ENCODE measurements around the gene PCDH20.
"Not testable (repeated sequence)": the region's sequence is repeated elsewhere in the genome, so short reads cannot be mapped to it uniquely, and the experiment has no call there.

PCDH20 gene, protein sequence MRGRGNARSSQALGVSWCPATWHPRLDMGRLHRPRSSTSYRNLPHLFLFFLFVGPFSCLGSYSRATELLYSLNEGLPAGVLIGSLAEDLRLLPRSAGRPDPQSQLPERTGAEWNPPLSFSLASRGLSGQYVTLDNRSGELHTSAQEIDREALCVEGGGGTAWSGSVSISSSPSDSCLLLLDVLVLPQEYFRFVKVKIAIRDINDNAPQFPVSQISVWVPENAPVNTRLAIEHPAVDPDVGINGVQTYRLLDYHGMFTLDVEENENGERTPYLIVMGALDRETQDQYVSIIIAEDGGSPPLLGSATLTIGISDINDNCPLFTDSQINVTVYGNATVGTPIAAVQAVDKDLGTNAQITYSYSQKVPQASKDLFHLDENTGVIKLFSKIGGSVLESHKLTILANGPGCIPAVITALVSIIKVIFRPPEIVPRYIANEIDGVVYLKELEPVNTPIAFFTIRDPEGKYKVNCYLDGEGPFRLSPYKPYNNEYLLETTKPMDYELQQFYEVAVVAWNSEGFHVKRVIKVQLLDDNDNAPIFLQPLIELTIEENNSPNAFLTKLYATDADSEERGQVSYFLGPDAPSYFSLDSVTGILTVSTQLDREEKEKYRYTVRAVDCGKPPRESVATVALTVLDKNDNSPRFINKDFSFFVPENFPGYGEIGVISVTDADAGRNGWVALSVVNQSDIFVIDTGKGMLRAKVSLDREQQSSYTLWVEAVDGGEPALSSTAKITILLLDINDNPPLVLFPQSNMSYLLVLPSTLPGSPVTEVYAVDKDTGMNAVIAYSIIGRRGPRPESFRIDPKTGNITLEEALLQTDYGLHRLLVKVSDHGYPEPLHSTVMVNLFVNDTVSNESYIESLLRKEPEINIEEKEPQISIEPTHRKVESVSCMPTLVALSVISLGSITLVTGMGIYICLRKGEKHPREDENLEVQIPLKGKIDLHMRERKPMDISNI

DNA sequence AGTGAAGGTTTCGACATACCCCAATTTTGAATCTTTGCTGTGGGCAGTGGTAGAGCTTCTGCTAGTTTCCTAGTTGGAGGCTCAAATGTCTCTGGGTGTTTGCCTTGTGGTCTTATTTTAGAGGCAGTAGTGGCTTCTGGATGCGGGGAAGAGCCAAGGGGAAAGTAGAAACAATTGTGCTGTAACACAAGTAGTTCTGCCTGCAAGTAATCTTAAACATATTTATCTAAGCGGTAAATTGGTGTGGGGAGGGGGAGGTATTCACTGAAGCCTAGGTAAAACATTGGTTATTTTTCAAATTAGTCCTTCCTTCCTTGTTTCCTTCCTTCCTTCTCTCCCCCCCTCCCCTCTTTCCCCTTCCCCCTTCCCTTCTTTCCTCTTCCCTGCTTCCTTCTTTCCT is at the start of gene PCDH20:
TSS of gene PCDH20 (minus strand) at position 101 of the 400 bp plus-strand sequence. CDS start 691 bp downstream, outside the sequence.
- DNase-seq (ENCODE audit: low read depth): no peak

- no peak for DNase-seq (ENCODE audit: low read depth)
These were observed 47.4 kb upstream of the PCDH20 start for GRCh38 chr13:61463024-61463423.

- DNase-seq (ENCODE audit: low read depth): no peak
These were observed 37.5 kb upstream of the PCDH20 start for GRCh38 chr13:61453121-61453520.

- no peak for DNase-seq (ENCODE audit: low read depth)
These were observed 16.4 kb upstream of the PCDH20 start for GRCh38 chr13:61432029-61432428.

GRCh38 chr13:61423915-61424314 is 8.3 kb upstream of the PCDH20 start:
- no peak for DNase-seq (ENCODE audit: low read depth)

DNA sequence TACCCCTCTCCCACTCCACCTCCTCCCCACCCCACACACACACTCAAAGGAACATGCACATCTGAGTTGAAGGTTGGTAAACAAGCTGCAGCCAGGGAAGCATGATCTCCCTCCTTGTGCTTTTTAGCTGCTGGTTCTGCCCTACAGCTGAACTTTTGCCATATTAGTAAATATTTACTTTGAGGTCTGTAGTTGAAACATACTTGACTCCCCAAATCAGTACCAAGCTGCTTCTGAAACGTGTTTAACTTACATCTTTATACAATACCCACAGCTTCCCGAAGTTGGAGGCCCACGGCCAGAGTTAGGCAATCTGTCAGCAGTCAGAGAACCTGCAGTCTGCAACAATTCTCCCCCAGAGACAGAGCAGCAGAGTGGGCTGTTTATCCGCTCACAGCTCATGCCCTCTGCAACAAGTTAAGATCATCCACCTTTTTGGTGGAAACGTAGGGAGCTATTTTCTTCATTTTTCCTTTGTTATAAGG is 1.5 kb upstream of the PCDH20 start:
- no peak for DNase-seq (ENCODE audit: low read depth)

DNA sequence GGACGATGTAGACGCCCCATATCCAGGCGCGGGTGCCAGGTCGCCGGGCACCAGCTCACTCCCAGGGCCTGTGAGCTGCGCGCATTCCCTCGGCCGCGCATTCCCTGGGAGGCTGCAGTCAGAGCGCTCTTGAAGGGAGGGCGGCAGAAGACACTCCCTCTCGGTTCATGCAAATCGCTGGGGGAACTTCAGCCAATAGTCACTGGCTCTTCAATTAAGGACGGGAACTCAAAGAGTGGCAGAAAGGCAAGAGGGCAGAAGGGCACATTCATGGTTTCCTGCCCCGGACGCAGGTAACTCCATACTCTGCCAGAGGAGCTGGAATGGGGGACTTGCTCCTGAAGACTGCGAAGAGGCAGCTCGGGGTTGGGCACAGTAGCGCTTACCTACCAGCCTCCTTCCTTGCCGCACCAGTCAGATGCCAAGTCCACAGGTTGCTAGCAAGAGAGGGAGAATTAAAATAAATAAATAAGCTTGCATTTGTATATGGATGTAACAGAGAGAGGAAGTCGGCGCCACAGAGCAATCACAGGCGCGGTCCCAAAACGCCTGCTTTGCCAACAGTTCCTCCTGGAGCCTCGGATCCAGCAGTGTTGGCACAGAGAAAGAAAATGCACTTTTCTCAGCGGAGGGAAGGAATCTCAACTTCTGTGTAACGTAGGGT is 459 bp downstream of the PCDH20 start:
- DNase-seq (ENCODE audit: low read depth): no peak

- no peak for DNase-seq (ENCODE audit: low read depth)
These were observed 977 bp downstream of the PCDH20 start for GRCh38 chr13:61414686-61415057.

DNA sequence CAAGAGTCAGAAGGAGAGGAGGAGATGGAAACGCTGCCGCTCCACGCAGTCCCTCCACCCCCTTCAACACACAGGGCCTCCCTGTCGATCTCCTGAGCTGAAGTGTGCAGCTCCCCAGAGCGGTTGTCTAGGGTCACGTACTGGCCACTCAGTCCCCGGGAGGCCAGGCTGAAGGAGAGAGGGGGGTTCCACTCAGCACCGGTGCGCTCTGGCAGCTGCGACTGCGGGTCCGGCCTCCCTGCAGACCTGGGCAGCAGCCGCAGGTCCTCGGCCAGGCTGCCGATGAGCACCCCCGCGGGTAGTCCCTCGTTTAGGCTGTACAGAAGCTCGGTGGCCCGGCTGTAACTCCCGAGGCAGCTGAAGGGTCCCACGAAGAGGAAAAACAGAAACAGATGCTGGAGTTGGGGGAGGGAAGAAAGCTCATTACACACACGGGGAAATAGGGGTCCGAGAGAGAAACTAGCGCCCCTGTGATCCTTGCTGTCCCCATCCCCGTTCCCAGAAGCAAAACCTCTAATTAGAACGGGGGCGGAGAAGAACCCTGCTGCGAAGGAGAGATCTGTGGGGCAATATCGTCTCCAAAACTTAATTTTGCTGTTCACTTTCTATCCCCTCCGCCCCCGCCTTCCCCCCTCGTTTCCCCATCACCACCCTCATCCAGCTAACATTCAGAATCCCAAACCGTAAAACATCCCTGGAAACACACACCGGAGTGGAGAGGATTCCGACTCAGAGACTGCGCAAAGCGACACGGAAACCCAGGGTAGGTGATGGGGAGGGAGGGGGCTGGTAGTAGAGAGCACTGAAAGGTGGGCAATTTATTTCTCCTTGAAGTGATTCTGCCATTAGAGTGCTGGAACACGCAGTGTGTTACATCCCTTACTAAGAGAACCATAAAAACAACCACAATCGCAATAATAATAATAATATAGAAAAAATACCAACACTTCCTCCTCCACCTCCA is 1.8 kb downstream of the PCDH20 start:
- no peak for DNase-seq (ENCODE audit: low read depth)

DNA sequence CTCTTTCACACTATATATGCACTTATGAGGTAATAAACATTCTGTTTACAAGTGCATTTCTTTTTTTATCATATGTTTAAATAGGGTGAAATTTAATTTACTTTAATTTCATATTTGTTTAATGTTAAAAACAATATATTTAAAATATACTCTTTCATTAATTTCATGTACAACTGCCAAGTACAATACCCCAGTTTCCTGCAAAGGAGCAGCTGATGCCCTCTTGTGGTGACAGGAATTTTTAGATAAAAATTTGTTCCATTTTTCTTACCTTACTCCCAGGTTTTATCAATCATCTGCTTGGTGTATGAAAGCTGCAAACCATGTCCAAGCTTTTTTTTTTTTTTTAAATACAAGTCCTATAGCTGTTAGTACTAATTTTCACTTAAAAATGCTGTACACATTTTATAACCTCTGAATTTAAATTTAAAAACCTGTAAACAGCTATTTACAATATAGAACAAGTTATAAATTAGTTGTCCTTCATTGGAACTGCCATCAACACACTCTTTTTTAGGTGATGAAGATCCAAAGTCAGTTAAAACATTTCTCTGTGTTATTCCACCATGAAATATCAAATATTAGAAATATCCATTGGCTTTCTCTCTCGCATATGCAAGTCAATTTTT is 4.9 kb downstream of the PCDH20 start:
- no peak for DNase-seq (ENCODE audit: low read depth)

- DNase-seq (ENCODE audit: low read depth): no peak
These were observed 5.4 kb downstream of the PCDH20 start for GRCh38 chr13:61410266-61410665.

DNA sequence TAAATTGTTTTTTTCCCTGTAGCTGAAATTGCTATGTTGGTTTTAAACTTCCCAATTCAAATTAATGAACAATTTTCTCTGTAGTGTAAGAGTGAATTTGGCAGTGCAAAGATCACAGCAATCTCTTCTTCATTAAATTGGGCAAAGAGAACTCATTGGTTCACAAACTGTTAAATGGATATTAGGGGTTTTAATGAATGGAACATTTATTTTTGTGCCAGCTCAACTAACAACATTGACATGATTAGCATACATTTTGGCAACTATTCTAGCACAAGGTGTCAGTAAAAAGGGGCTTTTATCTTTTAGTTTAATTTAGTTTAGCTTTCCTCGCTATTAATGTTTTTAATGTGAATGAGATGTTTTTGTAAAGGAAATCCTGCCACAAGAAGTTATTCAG is 7.1 kb downstream of the PCDH20 start:
- DNase-seq (ENCODE audit: low read depth): no peak

- DNase-seq (ENCODE audit: low read depth): no peak
These were observed 9.4 kb downstream of the PCDH20 start for GRCh38 chr13:61406275-61406674.

DNA sequence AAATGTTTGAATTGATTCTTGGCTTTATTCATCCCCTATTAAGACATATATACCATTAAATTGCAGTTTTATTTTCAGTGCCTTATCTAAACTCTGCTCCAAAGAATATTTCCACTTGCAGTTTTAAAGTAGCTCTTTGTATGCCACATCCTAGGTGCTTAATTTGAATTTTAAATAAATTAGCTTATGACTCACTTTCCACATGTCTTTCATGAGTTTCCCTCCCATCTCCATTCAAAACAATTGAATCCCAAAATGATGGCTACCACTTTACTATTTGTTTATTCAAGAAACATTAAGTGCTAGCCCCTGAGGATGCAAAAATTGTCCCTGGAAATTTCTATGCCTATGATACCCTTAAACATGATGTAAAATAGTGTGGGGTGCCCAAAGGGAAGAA is 19.5 kb downstream of the PCDH20 start:
- DNase-seq (ENCODE audit: low read depth): no peak

GRCh38 chr13:61391426-61391825 is 24.2 kb downstream of the PCDH20 start:
- DNase-seq (ENCODE audit: low read depth): no peak

DNA sequence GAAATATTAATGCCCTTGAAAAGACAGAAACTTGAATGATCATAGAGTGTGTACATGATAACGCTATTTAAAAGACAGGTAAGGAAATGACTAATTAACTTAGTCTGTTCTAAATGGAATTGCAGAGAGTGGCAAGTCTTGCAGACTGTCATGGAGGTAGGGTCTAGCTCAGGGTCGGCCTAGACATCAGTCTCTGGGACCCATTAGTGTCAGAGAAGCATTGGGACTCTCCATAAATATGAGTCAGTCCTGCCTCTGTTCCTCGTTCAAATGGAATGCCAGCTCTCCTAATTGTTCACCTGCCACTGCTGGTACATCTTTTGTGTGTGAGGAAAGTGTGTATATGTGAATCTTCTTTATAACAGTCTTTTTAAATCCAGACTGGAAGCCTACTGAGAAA is 28.0 kb downstream of the PCDH20 start:
- no peak for DNase-seq (ENCODE audit: low read depth)

DNA sequence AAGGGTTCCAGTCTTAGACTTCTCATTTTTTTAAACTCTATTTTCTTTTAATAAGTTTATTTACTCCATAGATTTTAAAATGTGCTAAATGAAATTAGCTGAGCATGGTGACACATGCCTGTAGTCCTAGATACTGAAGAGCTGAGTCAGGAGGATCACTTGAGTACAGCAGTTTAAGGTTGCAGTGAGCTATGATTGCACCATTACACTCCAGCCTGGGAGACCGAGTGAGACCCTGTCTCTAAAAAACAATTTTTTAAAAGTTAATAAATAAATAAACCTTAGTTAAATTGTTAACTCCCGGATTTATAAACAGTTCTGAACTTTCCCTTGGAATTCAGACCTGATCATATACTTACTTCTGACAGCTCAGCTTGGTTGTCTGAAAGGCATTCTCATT is 32.5 kb downstream of the PCDH20 start:
- DNase-seq (ENCODE audit: low read depth): no peak

DNA sequence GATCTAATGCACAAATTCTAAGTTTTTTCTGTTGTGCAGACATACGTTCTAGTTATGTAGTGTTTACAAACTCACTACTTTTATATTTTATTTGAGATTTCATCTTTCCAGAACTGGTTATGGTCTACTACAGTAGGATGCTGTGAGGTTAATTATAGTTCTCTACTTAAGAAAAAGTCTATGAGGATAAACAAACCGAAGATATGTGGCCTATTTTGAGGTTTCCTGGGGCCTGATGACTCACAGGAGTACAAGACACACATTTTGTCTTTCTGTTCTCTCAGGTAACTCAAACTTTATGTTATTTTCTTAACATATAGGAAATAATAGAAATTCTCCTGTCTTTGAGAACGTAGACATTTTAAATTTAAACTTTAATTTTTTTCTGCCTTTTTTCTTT is 45.1 kb downstream of the PCDH20 start:
- DNase-seq (ENCODE audit: low read depth): no peak

DNA sequence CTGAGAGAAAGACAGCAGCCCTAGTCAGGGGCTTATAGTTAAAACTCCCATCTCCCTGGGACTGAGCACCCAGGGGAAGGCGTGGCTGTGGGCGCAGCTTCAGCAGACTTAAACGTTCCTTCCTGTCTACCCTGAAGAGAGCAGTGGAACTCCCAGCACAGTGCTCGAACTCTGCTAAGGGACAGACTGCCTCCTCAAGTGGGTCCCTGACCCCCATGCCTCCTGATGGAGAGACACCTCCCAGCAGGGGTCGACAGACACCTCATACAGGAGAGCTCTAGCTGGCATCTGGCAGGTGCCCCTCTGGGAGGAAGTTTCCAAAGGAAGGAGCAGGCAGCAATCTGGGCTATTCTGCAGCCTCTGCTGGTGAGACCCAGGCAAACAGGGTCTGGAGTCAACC is 51.0 kb downstream of the PCDH20 start:
- DNase-seq (ENCODE audit: low read depth): not testable (repeated sequence)

DNA sequence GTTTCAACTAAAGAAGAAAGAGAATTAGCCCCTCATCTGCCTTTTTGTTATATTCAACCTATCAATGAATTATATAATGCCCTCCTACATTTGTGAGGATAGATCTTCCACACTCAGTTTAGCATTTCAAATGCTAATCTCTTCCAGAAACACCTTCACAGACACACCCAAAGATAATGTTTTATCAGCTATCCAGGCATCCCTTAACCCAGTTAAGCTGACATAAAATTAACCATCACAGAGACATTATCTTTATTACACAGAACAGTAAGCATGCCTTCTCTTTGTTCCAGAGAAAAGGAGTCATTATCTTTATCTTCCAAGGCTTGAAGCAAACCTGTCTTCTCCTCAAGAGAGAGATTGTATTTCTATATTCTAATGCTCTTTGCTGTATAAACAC is 53.1 kb downstream of the PCDH20 start:
- no peak for DNase-seq (ENCODE audit: low read depth)

Data from stimulated activated CD8-positive, alpha-beta memory T cell treated with anti-CD3 and anti-CD28 coated beads, Interleukin-15, amount 100 ng/mL, for 1 hour (primary cell).